B cell (primary cell): ENCODE data around the gene BCL2L13. TPM values are rescaled to one million over a fixed set of nuclear protein-coding genes. Genes with fewer than 3 reads are reported as not detected.

ENCODE experiments used
- ATAC-seq: fragments of 200-7000 bp; cut with Tn5 transposase; one replicate; pipeline ENCODE4 v1.10.0; 2021; ENCODE audit warnings: low read depth, mild to moderate bottlenecking, moderate number of reproducible peaks, moderate library complexity
- CTCF ChIA-PET: fragments of 350-600 bp; sonication (Branson Sonifier 250); formaldehyde crosslinking; loops from one replicate; lab custom pipeline; 2021; ENCODE audit warnings: antibody characterized with exemption, inconsistent platforms; lab: Charles Lee
- POLR2A ChIA-PET: fragments of 350-600 bp; sonication (Branson Sonifier 250); formaldehyde crosslinking; loops from one replicate; lab custom pipeline; 2021; ENCODE audit warnings: antibody characterized with exemption; lab: Charles Lee
- DNase-seq: peaks from one replicate; pipeline ENCODE4 v3.0.0; 2013
- H2AFZ ChIP-seq: 2 replicates; pipeline ENCODE4 v1.6.1; 2012; ENCODE audit warnings: mild to moderate bottlenecking, low read depth, low read length; ENCODE audit not compliant: insufficient read depth, poor library complexity, severe bottlenecking
- H3K27ac ChIP-seq, 2 donors: 1 replicate in 1 of 2; 2 replicates in 1 of 2; pipeline ENCODE4 v1.5.1; 2012 to 2013; ENCODE audit warnings: low read length in 2 of 2, mild to moderate bottlenecking in 2 of 2, moderate library complexity in 1 of 2
- H3K27me3 ChIP-seq, 4 experiments: fragments of 200-600 bp in 1 of 4; sonication (generic) in 1 of 4; replicated peaks in 1 of 4; 1 replicate in 2 of 4; 2 replicates in 2 of 4; pipeline versions ENCODE4 v1.6.1 to v1.7.0; 2013 to 2016; ENCODE audit warnings: low read length in 3 of 4, mild to moderate bottlenecking in 2 of 4, mixed read lengths in 1 of 4, moderate library complexity in 1 of 4; ENCODE audit not compliant: insufficient read depth in 4 of 4, control insufficient read depth in 3 of 4; ENCODE audit errors: control extremely low read depth in 1 of 4
- H3K36me3 ChIP-seq, 2 experiments: replicated peaks in 1 of 2; 1 replicate in 1 of 2; 2 replicates in 1 of 2; pipeline versions ENCODE4 v1.6.1 to v1.7.1; 2013; ENCODE audit warnings: low read length in 1 of 2; ENCODE audit not compliant: insufficient read depth in 2 of 2, control insufficient read depth in 1 of 2; ENCODE audit errors: control extremely low read depth in 1 of 2, extremely low read depth in 1 of 2
- H3K4me1 ChIP-seq, 2 donors: fragments of 200-600 bp in 1 of 2; sonication (generic) in 1 of 2; 1 replicate in 1 of 2; 2 replicates in 1 of 2; pipeline versions ENCODE4 v1.5.1 to v1.6.1; 2013 to 2017; ENCODE audit warnings: low read length in 2 of 2; ENCODE audit not compliant: control insufficient read depth in 2 of 2, insufficient read depth in 2 of 2
- H3K4me2 ChIP-seq: replicated peaks from 2 replicates; pipeline ENCODE3; 2012; ENCODE audit warnings: mild to moderate bottlenecking, low read depth, low read length; ENCODE audit not compliant: poor library complexity, severe bottlenecking
- H3K4me3 ChIP-seq, 5 experiments: fragments of 200-600 bp in 1 of 5; sonication (generic) in 1 of 5; 1 replicate in 3 of 5; 2 replicates in 2 of 5; pipeline versions ENCODE4 v1.5.1 to v1.7.0; 2011 to 2016; ENCODE audit warnings: low read length in 4 of 5, mild to moderate bottlenecking in 4 of 5, low read depth in 2 of 5, control low read depth in 1 of 5, moderate library complexity in 1 of 5; ENCODE audit not compliant: insufficient read depth in 1 of 5; ENCODE audit errors: control extremely low read depth in 1 of 5, extremely low read depth in 1 of 5
- H3K79me2 ChIP-seq: fragments of 200-600 bp; sonication (generic); one replicate; pipeline ENCODE4 v1.6.0; 2016; ENCODE audit warnings: low read length; ENCODE audit not compliant: control insufficient read depth, insufficient read depth
- H3K9ac ChIP-seq: fragments of 200-600 bp; sonication (generic); 2 replicates; pipeline ENCODE4 v1.6.1; 2017; ENCODE audit warnings: mild to moderate bottlenecking, low read length, moderate library complexity
- H3K9me3 ChIP-seq, 3 donors: one replicate each; pipeline versions ENCODE4 v1.6.1 to v1.7.1; 2013; ENCODE audit warnings: low read length in 2 of 3; ENCODE audit not compliant: control insufficient read depth in 2 of 3, insufficient read depth in 1 of 3; ENCODE audit errors: control extremely low read depth in 1 of 3
- H4K20me1 ChIP-seq: 2 replicates; pipeline ENCODE4 v1.6.0; 2012; ENCODE audit warnings: mild to moderate bottlenecking, low read length; ENCODE audit not compliant: insufficient read depth, control insufficient read depth, poor library complexity, severe bottlenecking
- H3K27ac Mint-ChIP-seq: one replicate; pipeline ENCODE4 v1.8.0; 2021; ENCODE audit warnings: mixed read lengths
- H3K27me3 Mint-ChIP-seq: one replicate; pipeline ENCODE4 v1.8.0; 2021; ENCODE audit warnings: mixed read lengths
- H3K4me1 Mint-ChIP-seq: one replicate; pipeline ENCODE4 v1.8.0; 2021; ENCODE audit warnings: mixed read lengths
- H3K4me3 Mint-ChIP-seq: one replicate; pipeline ENCODE4 v1.8.0; 2021; ENCODE audit warnings: mixed read lengths
- H3K9me3 Mint-ChIP-seq: one replicate; pipeline ENCODE4 v1.8.0; 2022; ENCODE audit warnings: mixed read lengths; ENCODE audit not compliant: insufficient read depth
- EZH2 ChIP-seq: IDR thresholded peaks from 2 replicates; pipeline ENCODE4 v1.6.1; 2012; ENCODE audit warnings: borderline replicate concordance, low read depth, mild to moderate bottlenecking, moderate library complexity, low read length; ENCODE audit not compliant: insufficient read depth, poor library complexity, severe bottlenecking
- WGBS: methylation state at CpG from one replicate; pipeline ENCODE4 v1.1.5; 2013; ENCODE audit warnings: missing lambda C conversion rate; ENCODE audit not compliant: insufficient coverage; 5-methylcytosine and 5-hydroxymethylcytosine counted together
- intact Hi-C: fragments of 100-400 bp; cut with micrococcal nuclease; formaldehyde crosslinking; loops from one replicate; pipeline ENCODE4 v1.10.0; 2022
- polyA plus RNA-seq: library from polyadenylated mRNA; depleted of rRNA; stranded (reverse); fragments of >200 nt; gene quantifications from 2 replicates; pipeline ENCODE4 v1.2.3, GENCODE V29; 2012
- total RNA-seq, 2 donors: library from RNA; stranded (reverse); fragments of 120-200 nt in 1 of 2; gene quantifications; 1 replicate in 1 of 2; 2 replicates in 1 of 2; pipeline versions ENCODE4 v1.2.3 to v1.2.4, GENCODE V29; 2013 to 2022
- TF ChIP-seq, protein P1 (sequence below): fragments of 200-600 bp; IDR thresholded peaks from one replicate; pipeline ENCODE4 v1.8.0; 2022; ENCODE audit warnings: antibody characterized with exemption, mild to moderate bottlenecking

BCL2L13 gene
- total and polyA plus RNA-seq, 2 donors (not counting 1 experiment from before 2014, with no cell fraction given): 19.2 to 29.9 TPM

DNA sequence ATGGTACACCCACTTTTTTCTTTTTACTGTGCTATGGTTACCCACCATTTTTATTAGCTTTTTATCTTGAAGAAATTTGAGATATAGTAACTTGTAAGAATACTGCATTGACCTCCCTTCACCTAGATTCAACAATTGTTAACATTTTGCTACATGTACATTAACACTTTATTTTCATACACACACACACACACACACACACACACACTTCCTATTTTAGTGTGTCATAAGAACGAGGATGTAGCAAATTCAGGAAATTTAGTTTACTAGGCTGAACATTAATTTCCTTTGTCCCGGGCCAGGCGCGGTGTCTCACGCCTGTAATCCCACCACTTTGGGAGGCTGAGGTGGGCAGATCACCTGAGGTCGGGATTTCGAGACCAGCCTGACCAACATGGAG, 8.9 kb upstream of the BCL2L13 start:
- ATAC-seq: no peak
- Histone ChIP-seq H2AFZ (no peak overlapping the region), H3K27me3 (no peaks in the 10 kb centered on the region), H3K4me2 (peak overlapping the region; percentile 78), H3K4me3 (peak overlapping the region in 1 of 5 experiments; percentile 96), H3K79me2 (peaks cover 47% of the 10 kb centered on the region), H3K9ac (peak overlapping the region; percentile 99), H3K4me1 (peaks cover 16 to 21% of the 10 kb centered on the region in 2 donors), H3K27ac (peak overlapping the region in 1 of 2 donors; percentile 97), H4K20me1 (no peaks in the 10 kb centered on the region), H3K9me3 (no peaks in the 10 kb centered on the region), H3K36me3 (peaks cover 0 to 6% of the 10 kb centered on the region in 2 experiments)
- H3K27ac Mint-ChIP-seq: no peak overlapping the region
- DNase-seq: no peak
- no peak for TF ChIP-seq EZH2
- TF ChIP-seq, protein P1, sequence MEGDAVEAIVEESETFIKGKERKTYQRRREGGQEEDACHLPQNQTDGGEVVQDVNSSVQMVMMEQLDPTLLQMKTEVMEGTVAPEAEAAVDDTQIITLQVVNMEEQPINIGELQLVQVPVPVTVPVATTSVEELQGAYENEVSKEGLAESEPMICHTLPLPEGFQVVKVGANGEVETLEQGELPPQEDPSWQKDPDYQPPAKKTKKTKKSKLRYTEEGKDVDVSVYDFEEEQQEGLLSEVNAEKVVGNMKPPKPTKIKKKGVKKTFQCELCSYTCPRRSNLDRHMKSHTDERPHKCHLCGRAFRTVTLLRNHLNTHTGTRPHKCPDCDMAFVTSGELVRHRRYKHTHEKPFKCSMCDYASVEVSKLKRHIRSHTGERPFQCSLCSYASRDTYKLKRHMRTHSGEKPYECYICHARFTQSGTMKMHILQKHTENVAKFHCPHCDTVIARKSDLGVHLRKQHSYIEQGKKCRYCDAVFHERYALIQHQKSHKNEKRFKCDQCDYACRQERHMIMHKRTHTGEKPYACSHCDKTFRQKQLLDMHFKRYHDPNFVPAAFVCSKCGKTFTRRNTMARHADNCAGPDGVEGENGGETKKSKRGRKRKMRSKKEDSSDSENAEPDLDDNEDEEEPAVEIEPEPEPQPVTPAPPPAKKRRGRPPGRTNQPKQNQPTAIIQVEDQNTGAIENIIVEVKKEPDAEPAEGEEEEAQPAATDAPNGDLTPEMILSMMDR: no peak
- 90% methylated on average over 2 of the region's 7 CpGs for WGBS
- intact Hi-C loops: loop anchor here (2.0 to 10.0 kb wide), 2 partner anchors 471 to 545 kb away; partner anchors contain the start of genes HDHD5 and IL17RA
- H3K4me3 Mint-ChIP-seq: peak overlapping the region; percentile 96
- peaks cover 22% of the 10 kb centered on the region for H3K4me1 Mint-ChIP-seq
- H3K9me3 Mint-ChIP-seq: no peaks in the 10 kb centered on the region
- no peaks in the 10 kb centered on the region for H3K27me3 Mint-ChIP-seq
- POLR2A ChIA-PET: no interaction called here
- CTCF ChIA-PET: interaction anchor here (1.0 kb wide), 1 partner anchor 9 kb away, joined by 3 read pairs; the partner anchor contains the start of gene BCL2L13

- H3K4me3 Mint-ChIP-seq: no peak overlapping the region
- no peak for TF ChIP-seq EZH2
- TF ChIP-seq, protein P1: no peak
- no peaks in the 10 kb centered on the region for H3K9me3 ChIP-seq
- no peaks in the 10 kb centered on the region for H4K20me1 ChIP-seq
- H3K36me3 ChIP-seq: no peaks in the 10 kb centered on the region
- ChIA-PET POLR2A (interaction anchor here (0.6 kb wide), 1 partner anchor 13 kb away, joined by 3 read pairs; no protein-coding TSS in a partner anchor), CTCF (no interaction called here)
- WGBS: 91% methylated on average over 4 of the region's 9 CpGs
- no peaks in the 10 kb centered on the region for H3K27me3 Mint-ChIP-seq
- H3K9ac ChIP-seq: no peak overlapping the region
- no peaks in the 10 kb centered on the region for H3K27me3 ChIP-seq
- intact Hi-C loops: no loop called here
- H3K4me1 Mint-ChIP-seq: peaks cover 16% of the 10 kb centered on the region
- H3K9me3 Mint-ChIP-seq: no peaks in the 10 kb centered on the region
- H3K4me2 ChIP-seq: no peak overlapping the region
- H2AFZ ChIP-seq: no peak overlapping the region
- DNase-seq (no peak), ATAC-seq (no peak)
- H3K4me3 ChIP-seq: no peak overlapping the region
- peaks cover 33% of the 10 kb centered on the region for H3K79me2 ChIP-seq
- peaks cover 16 to 21% of the 10 kb centered on the region in 2 donors for H3K4me1 ChIP-seq
- no peak overlapping the region for H3K27ac Mint-ChIP-seq
- no peak overlapping the region for H3K27ac ChIP-seq
These were observed 7.4 kb upstream of the BCL2L13 start for GRCh38 chr22:17631076-17631565.
